SK-N-SH treated with all-trans-retinoic acid at 6 μM for 48 hours (cell line): Measurements from ENCODE around the gene DIP2C.

Experiments
- ATAC-seq: fragments of 200-7000 bp; cut with Tn5 transposase; 3 replicates; pipeline ENCODE4 v1.9.1; 2020; ENCODE audit warnings: mild to moderate bottlenecking, moderate library complexity
- ARNTL ChIP-seq: fragments of 450-650 bp; formaldehyde crosslinking; IDR thresholded peaks from 2 replicates; pipeline ENCODE4 v1.5.0; 2020; ENCODE audit warnings: low read depth, mild to moderate bottlenecking, moderate library complexity, borderline replicate concordance
- BACH2 ChIP-seq: fragments of 250-450 bp; sonication (Bioruptor Pico); IDR thresholded peaks from 2 replicates; pipeline ENCODE4 v1.9.0; 2021; ENCODE audit warnings: mild to moderate bottlenecking, borderline replicate concordance
- CSDC2 ChIP-seq: fragments of 250-450 bp; sonication (Bioruptor Pico); IDR thresholded peaks from 2 replicates; pipeline ENCODE4 v1.5.0; 2020; ENCODE audit warnings: mild to moderate bottlenecking, moderate library complexity
- ESRRG ChIP-seq: fragments of 250-450 bp; sonication (Bioruptor Pico); IDR thresholded peaks from 2 replicates; pipeline ENCODE4 v1.6.1; 2021; ENCODE audit warnings: mild to moderate bottlenecking
- GLIS3 ChIP-seq: fragments of 250-450 bp; sonication (Bioruptor Pico); IDR thresholded peaks from 2 replicates; pipeline ENCODE4 v1.5.0; 2020; ENCODE audit warnings: mild to moderate bottlenecking, moderate library complexity
- ISL1 ChIP-seq: fragments of 250-450 bp; sonication (Bioruptor Pico); IDR thresholded peaks from 2 replicates; pipeline ENCODE4 v2.1.2; 2022; ENCODE audit warnings: mild to moderate bottlenecking, moderate library complexity
- PPARA ChIP-seq: fragments of 250-450 bp; sonication (Bioruptor Pico); IDR thresholded peaks from 2 replicates; pipeline ENCODE4 v1.5.0; 2020; ENCODE audit warnings: mild to moderate bottlenecking, borderline replicate concordance
- RARB ChIP-seq: fragments of 250-450 bp; sonication (Bioruptor Pico); IDR thresholded peaks from 2 replicates; pipeline ENCODE4 v1.8.0; 2021; ENCODE audit warnings: mild to moderate bottlenecking, moderate library complexity
- SNAI2 ChIP-seq: fragments of 250-450 bp; sonication (Bioruptor Pico); IDR thresholded peaks from 2 replicates; pipeline ENCODE4 v1.5.0; 2020; ENCODE audit warnings: mild to moderate bottlenecking, moderate library complexity
- TCF4 ChIP-seq: fragments of 250-450 bp; sonication (Bioruptor Pico); IDR thresholded peaks from 2 replicates; pipeline ENCODE4 v1.8.0; 2021; ENCODE audit warnings: mild to moderate bottlenecking, moderate library complexity, borderline replicate concordance
- TOX ChIP-seq: fragments of 250-450 bp; sonication (Bioruptor Pico); IDR thresholded peaks from 2 replicates; pipeline ENCODE4 v1.8.0; 2021; ENCODE audit warnings: mild to moderate bottlenecking, moderate library complexity, borderline replicate concordance
- ZC3H10 ChIP-seq: fragments of 250-450 bp; sonication (Bioruptor Pico); IDR thresholded peaks from 2 replicates; pipeline ENCODE4 v1.5.1; 2021; ENCODE audit warnings: mild to moderate bottlenecking, moderate library complexity
- ZFP3 ChIP-seq: fragments of 250-450 bp; sonication (Bioruptor Pico); IDR thresholded peaks from 2 replicates; pipeline ENCODE4 v1.5.0; 2020; ENCODE audit warnings: mild to moderate bottlenecking, moderate library complexity
- ZFP30 ChIP-seq: fragments of 450-650 bp; formaldehyde crosslinking; IDR thresholded peaks from 2 replicates; pipeline ENCODE4 v1.5.0; 2022; ENCODE audit warnings: mild to moderate bottlenecking, moderate library complexity
- ZNF565 ChIP-seq: fragments of 450-650 bp; formaldehyde crosslinking; conservative IDR thresholded peaks from 2 replicates; pipeline ENCODE4 v1.5.0; 2020; ENCODE audit warnings: low read depth, mild to moderate bottlenecking, moderate library complexity
- ZNF70 ChIP-seq: fragments of 450-650 bp; formaldehyde crosslinking; IDR thresholded peaks from 2 replicates; pipeline ENCODE4 v1.5.0; 2020; ENCODE audit warnings: mild to moderate bottlenecking, moderate library complexity
- ZNF8 ChIP-seq: fragments of 450-650 bp; formaldehyde crosslinking; IDR thresholded peaks from 2 replicates; pipeline ENCODE4 v1.5.0; 2020; ENCODE audit warnings: mild to moderate bottlenecking, moderate library complexity
- TF ChIP-seq, protein P1 (sequence below): fragments of 250-450 bp; sonication (Bioruptor Pico); IDR thresholded peaks from 2 replicates; pipeline ENCODE4 v1.8.0; 2020; ENCODE audit warnings: mild to moderate bottlenecking, moderate library complexity, borderline replicate concordance
- TF ChIP-seq, protein P2 (sequence below): fragments of 250-450 bp; sonication (Bioruptor Pico); IDR thresholded peaks from 2 replicates; pipeline ENCODE4 v1.8.0; 2021; ENCODE audit warnings: low read depth, mild to moderate bottlenecking, moderate library complexity, borderline replicate concordance
- TF ChIP-seq, protein P3 (sequence below): fragments of 250-450 bp; sonication (Bioruptor Pico); IDR thresholded peaks from 2 replicates; pipeline ENCODE4 v1.5.0; 2020; ENCODE audit warnings: mild to moderate bottlenecking, moderate library complexity
- TF ChIP-seq, protein P4 (sequence below): fragments of 250-450 bp; sonication (Bioruptor Pico); IDR thresholded peaks from 2 replicates; pipeline ENCODE4 v1.5.1; 2021; ENCODE audit warnings: mild to moderate bottlenecking, moderate library complexity
- TF ChIP-seq, protein P5 (sequence below): fragments of 250-450 bp; sonication (Bioruptor Pico); IDR thresholded peaks from 2 replicates; pipeline ENCODE4 v1.5.1; 2020; ENCODE audit warnings: low read depth, mild to moderate bottlenecking, moderate library complexity

The DIP2C gene

DNA sequence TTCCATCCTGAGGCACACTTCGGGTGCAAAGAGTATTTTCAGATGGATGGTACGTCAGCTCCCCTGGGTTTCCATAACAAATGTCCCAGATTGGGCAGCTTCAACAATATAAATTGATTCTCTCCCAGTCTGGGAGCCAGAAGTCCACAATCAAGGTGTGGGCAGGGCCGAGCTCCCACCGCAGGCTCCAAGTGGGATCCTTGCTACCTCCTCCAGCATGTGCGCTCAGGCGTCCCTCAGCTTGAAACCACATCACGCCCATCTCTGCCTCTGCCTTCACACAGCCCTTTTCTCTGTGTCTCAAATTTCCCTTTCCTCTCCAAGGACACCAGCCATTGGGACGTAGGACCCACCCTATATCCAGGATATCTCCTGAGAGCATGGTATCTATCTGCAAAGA is 153.5 kb downstream of the DIP2C start:
- TF ChIP-seq, protein P1, sequence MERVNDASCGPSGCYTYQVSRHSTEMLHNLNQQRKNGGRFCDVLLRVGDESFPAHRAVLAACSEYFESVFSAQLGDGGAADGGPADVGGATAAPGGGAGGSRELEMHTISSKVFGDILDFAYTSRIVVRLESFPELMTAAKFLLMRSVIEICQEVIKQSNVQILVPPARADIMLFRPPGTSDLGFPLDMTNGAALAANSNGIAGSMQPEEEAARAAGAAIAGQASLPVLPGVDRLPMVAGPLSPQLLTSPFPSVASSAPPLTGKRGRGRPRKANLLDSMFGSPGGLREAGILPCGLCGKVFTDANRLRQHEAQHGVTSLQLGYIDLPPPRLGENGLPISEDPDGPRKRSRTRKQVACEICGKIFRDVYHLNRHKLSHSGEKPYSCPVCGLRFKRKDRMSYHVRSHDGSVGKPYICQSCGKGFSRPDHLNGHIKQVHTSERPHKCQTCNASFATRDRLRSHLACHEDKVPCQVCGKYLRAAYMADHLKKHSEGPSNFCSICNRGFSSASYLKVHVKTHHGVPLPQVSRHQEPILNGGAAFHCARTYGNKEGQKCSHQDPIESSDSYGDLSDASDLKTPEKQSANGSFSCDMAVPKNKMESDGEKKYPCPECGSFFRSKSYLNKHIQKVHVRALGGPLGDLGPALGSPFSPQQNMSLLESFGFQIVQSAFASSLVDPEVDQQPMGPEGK (CRISPR knock-in tag) = no peak
- TF ChIP-seq ARNTL (CRISPR knock-in tag) (no peak), ZNF565 (CRISPR knock-in tag) (no peak), SNAI2 (no peak), ESRRG (no peak), TCF4 (CRISPR knock-in tag) (no peak), TOX (no peak), PPARA (CRISPR knock-in tag) (no peak), ZFP3 (CRISPR knock-in tag) (no peak), BACH2 (no peak)
- TF ChIP-seq, protein P2, sequence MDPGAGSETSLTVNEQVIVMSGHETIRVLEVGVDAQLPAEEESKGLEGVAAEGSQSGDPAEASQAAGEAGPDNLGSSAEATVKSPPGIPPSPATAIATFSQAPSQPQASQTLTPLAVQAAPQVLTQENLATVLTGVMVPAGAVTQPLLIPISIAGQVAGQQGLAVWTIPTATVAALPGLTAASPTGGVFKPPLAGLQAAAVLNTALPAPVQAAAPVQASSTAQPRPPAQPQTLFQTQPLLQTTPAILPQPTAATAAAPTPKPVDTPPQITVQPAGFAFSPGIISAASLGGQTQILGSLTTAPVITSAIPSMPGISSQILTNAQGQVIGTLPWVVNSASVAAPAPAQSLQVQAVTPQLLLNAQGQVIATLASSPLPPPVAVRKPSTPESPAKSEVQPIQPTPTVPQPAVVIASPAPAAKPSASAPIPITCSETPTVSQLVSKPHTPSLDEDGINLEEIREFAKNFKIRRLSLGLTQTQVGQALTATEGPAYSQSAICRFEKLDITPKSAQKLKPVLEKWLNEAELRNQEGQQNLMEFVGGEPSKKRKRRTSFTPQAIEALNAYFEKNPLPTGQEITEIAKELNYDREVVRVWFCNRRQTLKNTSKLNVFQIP (CRISPR knock-in tag) = no peak
- TF ChIP-seq, all 23 proteins: peak for 0
- ATAC-seq = no peak

DNA sequence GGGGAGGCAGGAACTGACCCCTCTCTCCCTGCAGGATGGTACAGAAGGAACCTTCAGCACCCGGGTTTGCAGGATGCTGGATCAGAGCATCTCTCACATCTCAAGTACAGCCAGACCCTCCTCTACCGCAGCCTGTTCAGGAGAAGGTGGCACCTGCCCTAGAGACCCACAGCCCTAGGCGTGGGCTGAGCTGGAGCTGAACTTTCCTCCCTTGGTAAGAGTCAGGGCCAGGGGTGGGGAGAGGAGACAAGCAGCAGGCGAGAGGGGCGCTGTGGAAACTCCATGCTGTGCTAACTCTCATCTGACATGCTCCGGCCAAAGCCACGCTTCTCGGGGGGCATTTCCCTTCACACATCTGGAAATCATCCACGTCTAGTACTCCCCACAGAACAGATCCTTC is 154.4 kb downstream of the DIP2C start:
- TF ChIP-seq ZC3H10 (CRISPR knock-in tag) (no peak), TOX (no peak), ZFP30 (CRISPR knock-in tag) (no peak), ISL1 (CRISPR knock-in tag) (no peak), PPARA (CRISPR knock-in tag) (no peak), CSDC2 (CRISPR knock-in tag) (no peak), RARB (CRISPR knock-in tag) (no peak), SNAI2 (no peak)
- TF ChIP-seq, protein P3, sequence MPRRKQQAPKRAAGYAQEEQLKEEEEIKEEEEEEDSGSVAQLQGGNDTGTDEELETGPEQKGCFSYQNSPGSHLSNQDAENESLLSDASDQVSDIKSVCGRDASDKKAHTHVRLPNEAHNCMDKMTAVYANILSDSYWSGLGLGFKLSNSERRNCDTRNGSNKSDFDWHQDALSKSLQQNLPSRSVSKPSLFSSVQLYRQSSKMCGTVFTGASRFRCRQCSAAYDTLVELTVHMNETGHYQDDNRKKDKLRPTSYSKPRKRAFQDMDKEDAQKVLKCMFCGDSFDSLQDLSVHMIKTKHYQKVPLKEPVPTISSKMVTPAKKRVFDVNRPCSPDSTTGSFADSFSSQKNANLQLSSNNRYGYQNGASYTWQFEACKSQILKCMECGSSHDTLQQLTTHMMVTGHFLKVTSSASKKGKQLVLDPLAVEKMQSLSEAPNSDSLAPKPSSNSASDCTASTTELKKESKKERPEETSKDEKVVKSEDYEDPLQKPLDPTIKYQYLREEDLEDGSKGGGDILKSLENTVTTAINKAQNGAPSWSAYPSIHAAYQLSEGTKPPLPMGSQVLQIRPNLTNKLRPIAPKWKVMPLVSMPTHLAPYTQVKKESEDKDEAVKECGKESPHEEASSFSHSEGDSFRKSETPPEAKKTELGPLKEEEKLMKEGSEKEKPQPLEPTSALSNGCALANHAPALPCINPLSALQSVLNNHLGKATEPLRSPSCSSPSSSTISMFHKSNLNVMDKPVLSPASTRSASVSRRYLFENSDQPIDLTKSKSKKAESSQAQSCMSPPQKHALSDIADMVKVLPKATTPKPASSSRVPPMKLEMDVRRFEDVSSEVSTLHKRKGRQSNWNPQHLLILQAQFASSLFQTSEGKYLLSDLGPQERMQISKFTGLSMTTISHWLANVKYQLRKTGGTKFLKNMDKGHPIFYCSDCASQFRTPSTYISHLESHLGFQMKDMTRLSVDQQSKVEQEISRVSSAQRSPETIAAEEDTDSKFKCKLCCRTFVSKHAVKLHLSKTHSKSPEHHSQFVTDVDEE = no peak
- TF ChIP-seq, protein P4, sequence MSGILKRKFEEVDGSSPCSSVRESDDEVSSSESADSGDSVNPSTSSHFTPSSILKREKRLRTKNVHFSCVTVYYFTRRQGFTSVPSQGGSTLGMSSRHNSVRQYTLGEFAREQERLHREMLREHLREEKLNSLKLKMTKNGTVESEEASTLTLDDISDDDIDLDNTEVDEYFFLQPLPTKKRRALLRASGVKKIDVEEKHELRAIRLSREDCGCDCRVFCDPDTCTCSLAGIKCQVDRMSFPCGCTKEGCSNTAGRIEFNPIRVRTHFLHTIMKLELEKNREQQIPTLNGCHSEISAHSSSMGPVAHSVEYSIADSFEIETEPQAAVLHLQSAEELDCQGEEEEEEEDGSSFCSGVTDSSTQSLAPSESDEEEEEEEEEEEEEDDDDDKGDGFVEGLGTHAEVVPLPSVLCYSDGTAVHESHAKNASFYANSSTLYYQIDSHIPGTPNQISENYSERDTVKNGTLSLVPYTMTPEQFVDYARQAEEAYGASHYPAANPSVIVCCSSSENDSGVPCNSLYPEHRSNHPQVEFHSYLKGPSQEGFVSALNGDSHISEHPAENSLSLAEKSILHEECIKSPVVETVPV (CRISPR knock-in tag) = no peak
- TF ChIP-seq, all 23 proteins: peak for 0
- ATAC-seq = no peak

DNA sequence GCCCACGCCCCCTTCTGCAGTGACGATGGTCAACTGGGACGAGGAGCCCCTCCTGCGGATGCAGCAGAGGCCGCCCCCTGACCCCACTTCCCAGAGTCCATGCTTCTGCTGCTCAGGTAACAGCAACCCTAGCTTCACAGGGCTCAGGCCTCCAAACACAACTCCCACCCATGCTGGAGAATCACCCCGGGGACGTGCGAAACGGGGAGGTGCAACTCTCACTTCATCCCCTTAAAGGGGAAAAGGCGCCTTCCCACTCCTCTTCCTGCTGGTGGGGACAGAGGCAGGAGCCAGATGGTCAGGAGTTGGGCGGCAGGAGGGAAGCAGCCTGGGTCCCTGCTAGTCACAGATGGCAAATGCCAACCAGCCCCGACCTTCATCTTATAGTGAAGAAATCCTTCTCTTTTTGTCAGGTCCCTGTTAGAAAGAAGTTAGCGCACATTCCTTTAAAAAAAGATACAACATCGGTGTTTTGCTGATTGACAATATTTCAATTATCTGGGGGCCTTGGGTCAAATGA is 155.4 kb downstream of the DIP2C start:
- no peak for TF ChIP-seq ZC3H10 (CRISPR knock-in tag)
- ATAC-seq = no peak

DNA sequence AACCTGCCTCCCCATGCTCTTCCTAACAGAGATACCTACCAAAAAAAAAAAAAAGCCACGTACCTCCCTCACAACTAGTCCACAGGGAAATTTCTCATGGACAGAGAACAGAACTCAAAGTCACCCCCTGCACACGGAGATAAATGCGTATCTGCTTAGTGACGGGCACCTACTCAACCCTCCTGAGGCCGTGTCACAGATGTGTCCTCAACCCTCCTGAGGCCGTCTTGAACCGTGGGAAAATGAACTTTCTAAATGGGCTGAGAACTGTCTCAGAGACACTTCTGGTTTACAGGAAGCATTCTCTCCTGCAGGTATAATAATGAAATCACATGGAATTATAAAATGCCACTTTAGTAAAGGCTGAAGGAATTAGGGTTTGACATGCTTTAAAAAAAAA is 155.9 kb downstream of the DIP2C start:
- TF ChIP-seq ZNF70 (CRISPR knock-in tag) (no peak), ARNTL (CRISPR knock-in tag) (no peak), ZNF565 (CRISPR knock-in tag) (no peak), ZNF8 (CRISPR knock-in tag) (no peak), BACH2 (no peak), ISL1 (CRISPR knock-in tag) (no peak), SNAI2 (no peak), TCF4 (CRISPR knock-in tag) (no peak), ZFP30 (CRISPR knock-in tag) (no peak), GLIS3 (no peak), TOX (no peak), PPARA (CRISPR knock-in tag) (no peak)
- TF ChIP-seq, protein P5, sequence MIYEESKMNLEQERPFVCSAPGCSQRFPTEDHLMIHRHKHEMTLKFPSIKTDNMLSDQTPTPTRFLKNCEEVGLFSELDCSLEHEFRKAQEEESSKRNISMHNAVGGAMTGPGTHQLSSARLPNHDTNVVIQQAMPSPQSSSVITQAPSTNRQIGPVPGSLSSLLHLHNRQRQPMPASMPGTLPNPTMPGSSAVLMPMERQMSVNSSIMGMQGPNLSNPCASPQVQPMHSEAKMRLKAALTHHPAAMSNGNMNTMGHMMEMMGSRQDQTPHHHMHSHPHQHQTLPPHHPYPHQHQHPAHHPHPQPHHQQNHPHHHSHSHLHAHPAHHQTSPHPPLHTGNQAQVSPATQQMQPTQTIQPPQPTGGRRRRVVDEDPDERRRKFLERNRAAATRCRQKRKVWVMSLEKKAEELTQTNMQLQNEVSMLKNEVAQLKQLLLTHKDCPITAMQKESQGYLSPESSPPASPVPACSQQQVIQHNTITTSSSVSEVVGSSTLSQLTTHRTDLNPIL (CRISPR knock-in tag) = no peak
- TF ChIP-seq, protein P3 = no peak
- no peak for ATAC-seq
